NCI-H446 treated with DMSO at 0.1 percent for 48 hours (cell line): ENCODE measurements around the gene TUBB2B.
A peak's percentile ranks its signal among the peaks of the same experiment; 100 is the strongest.
"Not testable (repeated sequence)": the region's sequence is repeated elsewhere in the genome, so short reads cannot be mapped to it uniquely, and the experiment has no call there.

Experiments used
- DNase-seq: peaks from one replicate; lab custom pipeline; 2025; lab: John Stamatoyannopoulos, UW

TUBB2B gene

DNA sequence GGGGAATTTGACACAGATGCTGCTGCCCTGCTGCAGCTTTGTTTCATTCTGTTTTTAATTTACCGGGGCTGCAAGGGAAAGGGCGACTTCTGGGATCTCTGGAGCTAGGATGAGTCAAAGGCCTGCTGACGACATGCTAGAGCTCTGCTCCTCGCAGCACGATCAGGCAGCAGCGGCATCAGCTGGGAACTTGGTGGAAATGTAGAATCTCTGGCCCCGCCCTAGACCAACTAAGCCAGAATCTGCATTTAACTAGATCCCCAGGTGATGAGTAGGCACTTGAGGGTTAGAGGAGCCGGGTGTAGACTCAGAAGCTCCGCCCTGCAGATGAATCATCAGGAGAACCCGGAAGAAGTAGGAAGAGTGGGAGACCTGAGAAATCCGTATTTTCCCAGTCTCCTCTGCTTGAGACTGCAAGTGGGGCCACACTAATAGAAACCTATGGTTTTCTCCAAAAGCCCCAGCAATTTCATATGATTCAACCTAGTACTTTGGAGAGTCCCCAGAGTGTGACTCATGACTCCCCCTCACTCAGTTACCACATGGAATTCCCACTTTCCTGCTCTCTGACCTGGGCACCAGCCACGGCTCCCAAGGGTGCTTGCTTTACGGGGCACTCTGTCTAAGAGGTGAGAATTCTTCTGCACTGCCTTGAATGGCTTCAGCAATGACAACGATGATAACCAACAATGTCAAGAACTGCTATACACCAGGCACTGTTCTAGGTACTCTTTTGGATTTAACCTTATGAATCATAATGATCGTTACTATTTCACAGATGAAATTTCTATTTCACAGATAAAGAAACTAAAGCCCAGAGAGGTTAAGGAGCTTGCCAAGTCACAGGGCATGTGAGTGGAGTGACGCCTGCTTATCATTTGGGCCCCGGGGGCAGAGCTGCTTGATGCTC, 18.1 kb downstream of the TUBB2B start:
- DNase-seq: no peak

DNA sequence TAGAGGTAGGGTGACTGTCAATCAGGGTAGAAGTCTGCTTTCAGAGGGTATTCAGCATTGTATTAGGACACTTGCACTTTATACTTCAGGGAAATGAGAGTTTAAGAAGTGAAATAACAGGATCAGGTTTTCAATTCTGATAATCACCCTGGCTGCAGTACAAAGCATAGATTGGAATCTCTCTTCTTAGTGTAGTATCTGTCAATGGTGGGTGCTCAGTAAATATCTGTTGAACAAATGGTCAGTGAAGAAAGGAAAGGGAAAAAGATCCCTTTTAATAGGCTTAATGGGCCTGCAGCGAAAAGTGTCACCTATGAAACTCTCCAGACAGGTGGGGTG, 18.7 kb downstream of the TUBB2B start:
- no peak for DNase-seq

DNA sequence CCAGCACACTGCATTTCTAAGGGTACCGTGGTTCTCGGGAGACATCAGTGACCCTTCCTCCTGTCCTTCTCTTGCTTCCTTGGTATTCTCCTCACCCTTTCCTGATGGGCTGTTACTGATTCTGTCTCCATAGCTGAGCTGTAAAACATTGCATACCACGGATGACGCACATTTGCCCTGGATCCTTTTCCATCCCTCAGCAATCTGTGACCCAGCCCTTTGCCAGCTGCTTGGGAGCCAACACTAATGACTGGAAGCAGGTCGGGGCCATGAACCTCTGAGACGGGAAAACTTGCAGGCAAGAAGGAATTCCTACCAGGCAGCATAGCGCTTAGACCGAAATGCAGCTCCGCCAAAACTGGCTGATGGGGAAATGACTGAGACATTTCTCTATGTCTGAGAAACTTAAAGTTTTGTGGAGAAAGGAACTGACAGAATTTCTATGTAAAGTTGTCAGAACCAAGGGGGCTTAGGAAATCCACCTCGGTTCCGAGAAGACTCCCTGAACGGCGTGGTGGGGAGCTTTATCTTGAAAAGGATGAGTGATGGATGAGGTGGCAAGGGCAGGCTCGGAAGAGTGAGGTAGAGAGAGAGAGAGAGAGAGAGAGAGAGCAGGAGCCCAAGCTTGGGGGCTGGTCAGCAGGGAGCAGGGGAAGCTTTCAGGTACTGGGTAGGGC, 19.2 kb downstream of the TUBB2B start:
- no peak for DNase-seq

DNA sequence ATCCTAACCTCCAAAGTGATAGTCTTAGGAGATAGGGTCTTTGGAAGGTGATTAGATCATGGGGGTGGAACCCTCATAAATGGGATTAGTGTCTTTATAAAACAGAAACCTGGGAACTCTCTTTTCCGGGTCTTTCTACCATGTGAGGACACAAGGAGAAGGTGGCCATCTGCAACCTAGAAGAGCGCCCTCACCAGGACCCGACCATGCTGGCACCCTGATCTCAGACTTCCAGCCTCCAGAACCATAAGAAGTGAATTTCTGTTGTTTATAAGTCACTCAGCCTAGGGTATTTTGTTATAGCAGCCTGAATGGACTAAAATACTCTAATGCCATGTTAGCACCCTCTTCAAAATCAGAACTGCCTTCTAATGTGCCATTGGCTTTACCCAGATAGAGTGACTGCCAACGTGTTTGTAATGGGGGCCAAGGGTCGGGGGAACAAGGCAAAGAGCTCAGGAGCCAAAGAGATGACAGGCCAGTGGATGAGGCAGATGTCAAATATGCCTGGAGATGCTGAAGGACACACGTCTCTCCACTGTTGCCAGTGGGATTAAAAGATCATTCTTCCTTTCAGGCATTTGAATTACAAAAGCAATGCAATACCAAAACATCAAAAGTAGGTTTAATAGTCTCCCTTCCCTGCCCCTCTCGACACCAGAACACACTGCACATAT, 21.0 kb downstream of the TUBB2B start:
- DNase-seq: no peak

DNA sequence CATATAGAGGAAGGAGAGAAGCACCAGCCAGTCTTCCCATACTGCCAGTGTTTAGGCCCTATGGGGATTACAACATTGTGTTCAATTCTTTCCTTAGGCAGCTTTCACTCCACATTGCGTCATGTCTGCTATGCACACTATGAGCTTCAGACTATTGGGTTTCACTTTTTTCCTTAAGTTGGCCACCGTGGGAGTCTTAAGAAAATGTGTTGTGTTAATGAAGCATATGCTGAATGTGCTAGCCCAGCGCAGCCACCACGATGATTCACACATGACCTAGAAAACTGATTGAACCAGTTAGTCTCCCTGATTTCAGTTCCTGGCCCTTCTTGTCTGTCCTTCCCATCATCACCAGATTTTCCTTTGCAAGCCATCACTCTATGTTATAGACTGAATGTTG, 21.5 kb downstream of the TUBB2B start:
- no peak for DNase-seq

DNA sequence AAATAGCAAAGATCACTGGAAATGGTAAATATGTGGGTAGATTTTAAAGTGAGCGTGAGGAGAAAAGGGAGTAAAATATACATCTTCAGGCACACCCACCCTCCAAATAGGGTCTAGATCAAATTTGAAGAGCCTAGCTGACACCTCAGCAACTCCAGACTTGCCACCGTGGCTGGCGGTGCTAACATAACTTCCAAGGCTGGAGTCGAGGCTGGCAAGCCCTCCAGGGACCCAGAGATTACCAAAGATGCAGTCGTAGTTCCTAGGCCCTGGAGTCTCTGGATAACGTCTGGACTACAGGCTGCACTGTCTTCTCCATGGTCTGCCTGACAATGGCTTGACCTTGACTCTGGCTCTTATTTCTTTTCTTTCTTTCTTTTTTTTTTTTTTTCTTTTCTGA, 22.5 kb downstream of the TUBB2B start:
- DNase-seq: no peak

DNA sequence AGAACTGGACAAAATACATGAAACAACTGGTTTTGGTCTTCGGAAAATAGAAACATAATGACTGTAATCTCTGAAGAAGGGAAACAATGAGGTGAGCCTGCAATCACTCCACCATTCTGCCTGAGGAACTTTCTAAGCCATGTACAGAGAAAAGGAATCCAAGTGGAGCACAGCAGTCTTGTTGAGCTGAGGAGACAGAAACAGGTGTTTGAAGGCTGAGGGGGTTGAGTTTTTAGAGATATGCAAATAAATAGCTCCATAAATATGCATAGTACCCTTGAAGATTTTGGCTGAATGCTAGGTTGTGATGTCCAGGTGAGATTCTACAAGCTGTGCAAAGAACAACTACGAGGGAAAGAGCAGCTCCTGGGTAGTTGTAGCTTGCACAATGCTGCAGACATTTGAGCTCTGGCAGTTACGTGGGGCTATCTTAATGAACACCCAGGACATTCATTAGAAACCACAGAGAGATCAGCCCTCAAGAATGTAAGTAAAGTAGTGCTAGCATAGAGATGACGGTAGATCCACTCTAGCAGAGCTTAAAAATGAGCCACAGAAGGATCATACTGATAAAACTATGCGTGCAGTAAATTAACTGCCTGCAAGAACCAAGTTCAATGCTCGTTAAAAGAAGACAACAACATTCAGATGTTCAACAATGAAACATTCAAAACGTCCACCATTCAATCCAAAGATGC, 24.3 kb downstream of the TUBB2B start:
- DNase-seq: no peak

DNA sequence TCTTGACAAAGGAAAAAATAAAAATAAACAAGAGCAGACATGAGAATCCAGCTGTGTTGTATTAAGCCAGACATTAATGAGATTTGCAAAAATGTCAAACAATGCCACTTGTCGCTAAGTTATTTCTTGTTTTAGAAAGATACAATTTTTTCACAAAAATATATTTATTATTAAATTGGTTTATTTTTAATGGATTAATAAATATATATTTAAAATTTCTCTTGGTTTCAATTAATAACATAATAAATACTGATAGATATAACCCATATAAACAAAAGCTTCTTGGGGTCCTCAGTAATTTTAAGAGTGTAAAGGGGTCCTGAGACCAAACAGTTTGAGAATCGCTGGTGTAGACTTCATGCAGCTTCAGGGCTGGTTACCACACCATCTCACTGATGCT, 26.1 kb downstream of the TUBB2B start:
- DNase-seq: no peak

DNA sequence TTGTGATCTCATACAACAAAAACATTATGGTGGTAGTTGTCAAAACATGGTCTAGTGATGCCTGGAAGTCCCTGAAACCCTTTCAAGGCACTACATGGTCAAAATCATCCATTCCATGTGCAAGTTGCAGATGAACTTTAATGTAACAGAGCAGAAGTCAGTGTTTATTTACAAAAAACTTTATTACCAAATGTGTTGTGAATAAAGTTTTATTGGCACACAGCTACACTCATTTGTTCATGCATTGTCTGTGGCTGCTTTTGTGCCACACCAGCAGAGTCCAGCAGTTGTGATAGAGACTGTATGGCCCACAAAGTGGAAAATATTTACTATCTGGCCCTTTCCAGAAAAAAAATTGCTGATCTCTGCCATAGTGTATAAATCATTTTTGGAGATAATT, 26.8 kb downstream of the TUBB2B start:
- no peak for DNase-seq

DNA sequence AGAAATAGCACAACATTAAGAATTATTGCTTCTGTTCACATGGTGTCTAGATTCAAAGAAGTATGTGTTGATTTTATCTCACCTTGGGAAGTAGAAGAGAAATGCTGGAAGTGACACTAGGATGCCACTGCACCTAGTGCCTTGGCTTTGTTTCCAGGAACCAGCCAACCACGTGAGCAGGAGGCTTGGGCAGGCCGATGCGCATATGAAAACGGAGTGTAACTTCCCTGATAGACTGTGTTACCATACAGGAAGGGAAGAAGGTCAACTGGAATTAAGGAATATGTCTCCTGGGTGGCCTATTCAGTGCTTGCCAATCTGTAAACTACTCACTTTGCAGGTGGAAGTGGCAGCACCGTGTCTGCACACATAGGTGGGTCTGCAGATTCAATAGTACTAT, 28.1 kb downstream of the TUBB2B start:
- DNase-seq: no peak

DNA sequence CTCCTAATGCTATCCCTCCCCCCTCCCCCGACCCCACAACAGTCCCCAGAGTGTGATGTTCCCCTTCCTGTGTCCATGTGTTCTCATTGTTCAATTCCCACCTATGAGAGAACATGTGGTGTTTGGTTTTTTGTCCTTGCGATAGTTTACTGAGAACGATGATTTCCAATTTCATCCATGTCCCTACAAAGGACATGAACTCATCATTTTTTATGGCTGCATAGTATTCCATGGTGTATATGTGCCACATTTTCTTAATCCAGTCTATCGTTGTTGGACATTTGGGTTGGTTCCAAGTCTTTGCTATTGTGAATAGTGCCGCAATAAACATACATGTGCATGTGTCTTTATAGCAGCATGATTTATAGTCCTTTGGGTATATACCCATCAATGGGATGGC, 29.7 kb downstream of the TUBB2B start:
- DNase-seq: not testable (repeated sequence)

DNA sequence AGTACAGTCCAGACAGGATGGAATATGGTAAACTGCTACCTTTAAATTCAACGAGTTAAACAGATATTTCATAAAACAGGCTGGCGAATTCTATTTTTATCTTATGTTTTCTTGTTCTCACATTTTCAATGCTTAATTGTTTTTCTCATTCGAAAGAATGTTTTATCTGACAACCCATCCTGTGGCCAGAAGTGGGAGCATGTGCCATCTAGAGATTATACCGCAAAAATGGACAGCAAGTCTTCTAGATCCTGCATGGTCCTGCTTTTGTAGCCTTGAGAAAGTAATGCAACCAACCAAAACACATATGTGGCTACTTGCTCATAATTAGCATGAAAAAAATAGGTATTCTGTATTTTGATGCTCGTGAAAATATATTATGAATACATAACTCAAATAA, 30.7 kb downstream of the TUBB2B start:
- no peak for DNase-seq

DNA sequence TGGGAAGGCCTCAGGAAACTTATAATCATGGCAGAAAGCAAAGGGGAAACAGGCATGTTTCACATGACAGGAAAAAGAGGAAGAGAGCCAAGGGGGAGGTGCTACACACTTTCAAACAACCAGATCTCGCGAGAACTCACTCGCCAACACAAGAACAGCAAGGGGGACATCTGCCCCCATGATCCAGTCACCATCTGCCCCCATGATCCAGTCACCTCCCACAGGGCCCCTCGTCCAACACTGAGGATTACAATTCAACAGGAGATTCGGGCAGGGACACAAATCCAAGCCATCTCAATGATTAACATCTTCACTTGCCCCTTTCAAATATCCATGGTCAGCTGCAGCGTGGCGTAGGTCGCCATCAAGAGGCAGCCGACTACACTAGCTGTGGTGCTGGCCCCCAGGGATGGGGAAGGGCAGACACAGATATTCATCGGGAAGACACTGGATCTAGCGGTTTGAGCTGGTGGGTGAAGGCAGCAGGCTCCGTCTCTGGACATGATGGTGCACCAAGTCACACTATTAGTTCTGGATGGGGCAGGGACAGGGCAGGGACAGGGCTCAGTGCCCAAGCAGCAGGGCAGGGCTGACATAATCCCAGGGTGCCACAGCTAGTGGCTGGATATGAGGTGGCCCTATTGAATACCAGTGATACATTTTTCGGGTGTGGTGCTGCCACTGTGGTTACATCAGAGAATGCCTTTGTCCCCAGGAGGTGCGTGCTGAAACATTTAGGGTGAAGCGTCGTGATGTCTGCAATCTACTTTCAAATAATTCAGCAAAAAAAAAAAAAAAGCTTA, 31.6 kb downstream of the TUBB2B start:
- DNase-seq: no peak

DNA sequence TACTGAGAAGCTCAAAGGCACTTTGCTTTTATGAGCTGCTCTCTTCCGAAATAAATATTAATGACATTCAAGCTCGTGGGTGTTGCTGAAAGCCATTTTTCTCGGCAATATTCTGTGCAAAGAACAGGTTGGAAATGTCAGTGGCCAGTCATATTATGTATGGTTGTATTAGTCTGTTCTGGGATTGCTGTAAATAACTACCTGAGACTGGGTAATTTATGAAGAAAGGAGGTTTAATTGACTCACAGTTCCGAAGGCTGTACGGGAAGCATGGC, 32.1 kb downstream of the TUBB2B start:
- no peak for DNase-seq

DNA sequence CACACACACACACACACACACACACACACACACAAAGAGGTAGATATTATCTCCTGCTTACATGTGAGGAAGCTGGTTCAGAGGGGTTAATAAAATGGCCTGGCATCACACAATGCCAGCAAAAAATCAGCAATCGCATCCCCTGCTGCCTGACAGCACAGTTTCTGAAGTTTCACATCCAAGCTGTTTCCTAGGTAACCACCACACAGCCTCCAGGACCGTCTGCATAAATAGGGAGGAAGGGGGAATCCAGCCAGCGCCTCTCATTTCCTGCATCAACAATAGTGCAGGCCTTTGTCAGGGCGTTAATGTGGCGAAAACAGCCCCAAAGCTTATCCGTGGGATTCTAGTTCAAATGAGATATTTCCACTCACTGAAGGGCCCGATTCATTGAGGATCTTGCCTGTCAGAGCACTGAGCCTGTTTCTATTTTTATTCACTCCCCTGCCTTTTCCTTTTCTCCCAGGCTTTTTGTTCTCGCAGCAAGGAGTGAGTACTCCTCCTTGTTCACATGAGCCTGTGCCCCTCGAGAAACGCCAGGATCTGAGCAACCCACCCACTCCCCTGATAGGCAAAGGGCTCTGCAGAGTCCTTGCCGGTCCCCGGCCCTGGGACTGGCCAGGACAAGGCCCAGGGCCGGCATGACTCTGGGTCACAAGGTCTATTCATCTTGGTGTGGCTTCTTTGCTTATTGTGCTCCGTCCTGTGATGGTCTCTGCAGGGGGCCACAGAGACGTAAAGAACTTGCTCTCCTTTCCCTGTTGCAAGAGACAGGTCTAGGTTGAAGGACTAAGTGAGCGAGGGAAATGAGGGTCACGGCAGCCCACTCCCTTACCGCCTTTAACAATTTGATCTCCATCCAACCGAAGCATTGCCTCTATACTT, 32.7 kb downstream of the TUBB2B start:
- DNase-seq: peak; percentile 5

DNA sequence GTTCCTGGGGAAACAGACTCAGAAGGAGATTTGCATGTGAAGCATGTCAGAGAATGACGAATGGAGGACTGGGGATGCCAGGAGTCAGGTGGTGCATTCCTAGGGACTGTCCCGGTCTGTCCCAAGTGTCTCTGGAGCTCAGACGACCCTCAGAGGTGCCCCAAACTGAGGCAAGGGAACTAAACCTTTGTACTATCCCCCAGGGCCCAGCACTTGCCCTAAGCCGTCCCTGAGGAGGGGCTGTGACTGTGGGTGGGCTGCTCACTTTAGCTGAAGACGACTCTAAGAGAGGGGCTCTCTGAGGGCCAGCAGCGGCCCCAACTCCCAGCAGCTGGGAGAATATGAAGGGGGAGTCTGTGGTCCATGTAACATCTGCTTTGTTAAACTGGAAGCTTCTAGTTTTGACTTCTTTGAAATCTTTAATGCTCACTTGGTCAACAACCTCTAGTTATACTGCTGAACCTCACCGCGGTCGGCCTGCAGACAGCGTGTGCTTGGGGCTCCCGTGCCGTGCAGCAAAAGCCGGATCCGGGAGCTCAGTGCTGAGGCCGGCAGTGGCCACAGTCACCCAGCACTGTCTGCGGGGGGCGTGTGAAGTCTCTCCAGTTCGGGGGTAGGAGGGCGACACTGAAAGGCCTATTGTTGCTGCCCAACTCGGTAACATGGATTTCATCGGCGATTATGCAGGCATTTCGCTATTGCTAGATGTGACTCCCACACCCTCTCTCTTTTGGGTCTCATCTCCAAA, 34.2 kb downstream of the TUBB2B start:
- no peak for DNase-seq

DNA sequence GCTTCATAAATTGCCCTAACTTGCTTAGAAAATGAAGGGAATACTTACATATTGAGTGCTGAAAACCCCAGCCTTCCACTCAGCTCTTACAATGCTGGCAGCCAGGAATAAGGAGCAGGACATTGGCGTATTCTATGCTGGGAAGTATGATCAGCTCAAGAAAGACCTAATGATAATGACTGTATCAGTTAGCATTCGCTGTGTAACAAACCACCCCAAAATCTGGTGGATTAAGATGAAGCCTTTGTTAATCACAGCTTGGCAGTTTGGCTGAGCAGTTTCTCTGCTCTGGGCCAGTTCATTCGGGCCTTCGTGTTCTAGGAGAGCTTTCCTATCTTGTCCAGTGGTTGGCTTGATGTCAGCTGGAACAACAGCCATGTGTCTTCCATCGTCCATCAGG, 36.7 kb downstream of the TUBB2B start:
- DNase-seq: no peak

DNA sequence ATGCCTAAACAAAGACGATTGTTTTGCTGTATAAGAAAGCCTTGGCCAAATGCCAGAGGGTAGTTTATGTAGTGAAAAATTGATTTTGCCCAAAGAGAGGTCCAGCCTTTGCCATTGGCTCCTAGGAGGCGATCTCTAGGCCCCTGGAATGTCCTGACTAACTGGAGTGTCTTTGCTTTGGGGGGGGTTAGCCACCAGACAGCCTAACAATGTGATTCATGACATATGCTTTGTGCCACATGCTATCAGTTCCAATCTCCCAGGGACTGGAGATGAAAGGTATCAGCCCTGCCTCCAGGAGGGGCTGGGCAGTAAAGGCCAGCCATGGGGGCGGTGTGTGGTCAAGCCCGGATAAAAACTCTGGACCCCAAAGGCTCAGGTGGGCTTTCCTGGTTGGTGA, 37.4 kb downstream of the TUBB2B start:
- no peak for DNase-seq

DNA sequence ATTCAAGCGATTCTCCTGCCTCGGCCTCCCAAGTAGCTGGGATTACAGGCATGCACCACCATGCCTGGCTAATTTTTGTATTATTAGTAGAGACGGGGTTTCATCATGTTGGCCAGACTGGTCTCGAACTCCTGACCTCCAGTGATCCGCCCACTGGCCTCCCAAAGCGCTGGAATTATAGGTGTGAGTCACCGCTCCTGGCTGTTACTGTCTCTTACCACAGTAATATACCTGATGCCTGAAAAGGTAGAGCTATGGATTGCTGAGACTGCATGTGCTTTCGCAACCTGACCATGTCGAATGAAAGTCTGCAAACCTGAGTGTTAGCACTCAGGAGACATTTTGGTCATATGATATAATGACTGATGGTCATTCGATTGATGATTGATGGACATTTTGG, 38.3 kb downstream of the TUBB2B start:
- DNase-seq: not testable (repeated sequence)

DNA sequence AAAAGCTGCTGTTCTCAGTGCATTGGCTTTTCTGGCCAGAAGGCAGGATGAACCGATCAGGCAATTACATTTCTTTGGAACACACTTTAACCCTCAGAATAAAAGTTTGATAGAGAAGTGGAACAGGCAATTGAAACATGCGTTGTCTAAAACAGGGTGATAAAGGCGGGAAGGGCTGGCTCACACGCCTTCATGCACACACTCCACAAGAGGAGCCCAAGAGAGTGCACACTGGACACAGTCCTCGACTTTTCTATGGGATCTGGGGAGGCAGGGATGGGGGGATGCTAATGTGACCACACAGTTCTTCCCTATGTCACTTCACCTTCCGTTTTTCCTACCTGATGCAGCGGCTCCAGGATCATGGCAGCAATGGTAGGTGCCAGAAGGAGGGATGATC, 39.2 kb downstream of the TUBB2B start:
- DNase-seq: no peak
